WTC11 (cell line): ENCODE data around the gene TLK1.

Source experiments
- ESRRA ChIP-seq: sonication (generic); formaldehyde crosslinking; IDR thresholded peaks from 2 replicates; pipeline ENCODE4 v1.8.1; 2022; ENCODE audit warnings: mild to moderate bottlenecking, missing genetic modification reagents, borderline replicate concordance
- TCF7 ChIP-seq: sonication (generic); formaldehyde crosslinking; IDR thresholded peaks from 2 replicates; pipeline ENCODE4 v1.8.0; 2022; ENCODE audit warnings: mild to moderate bottlenecking, low read depth, missing genetic modification reagents, moderate library complexity
- TF ChIP-seq, protein P1 (sequence below): sonication (generic); formaldehyde crosslinking; IDR thresholded peaks from 2 replicates; pipeline ENCODE4 v1.8.0; 2022; ENCODE audit warnings: mild to moderate bottlenecking, missing genetic modification reagents
- TF ChIP-seq, protein P2 (sequence below): sonication (generic); formaldehyde crosslinking; IDR thresholded peaks from 2 replicates; pipeline ENCODE4 v1.8.0; 2022; ENCODE audit warnings: mild to moderate bottlenecking, missing genetic modification reagents
- TF ChIP-seq, protein P3 (sequence below): fragments of 200-600 bp; IDR thresholded peaks from 2 replicates; pipeline ENCODE4 v1.8.0; 2022; ENCODE audit warnings: antibody characterized with exemption
- TF ChIP-seq, protein P4 (sequence below): sonication (generic); formaldehyde crosslinking; IDR thresholded peaks from 2 replicates; pipeline ENCODE4 v1.8.0; 2022; ENCODE audit warnings: mild to moderate bottlenecking, missing genetic modification reagents
- TF ChIP-seq, protein P5 (sequence below): sonication (generic); formaldehyde crosslinking; IDR thresholded peaks from 2 replicates; pipeline ENCODE4 v1.8.1; 2023; ENCODE audit warnings: mild to moderate bottlenecking, missing genetic modification reagents, borderline replicate concordance
- TF ChIP-seq, protein P6 (sequence below): sonication (generic); formaldehyde crosslinking; conservative IDR thresholded peaks from 2 replicates; pipeline ENCODE4 v1.8.1; 2022; ENCODE audit warnings: mild to moderate bottlenecking, missing genetic modification reagents
- TF ChIP-seq, protein P7 (sequence below): sonication (generic); formaldehyde crosslinking; IDR thresholded peaks from 2 replicates; pipeline ENCODE4 v1.8.0; 2023; ENCODE audit warnings: mild to moderate bottlenecking, missing genetic modification reagents
- TF ChIP-seq, protein P8 (sequence below): fragments of 250-450 bp; sonication (Bioruptor Pico); conservative IDR thresholded peaks from 2 replicates; pipeline ENCODE4 v1.9.0; 2021; ENCODE audit warnings: mild to moderate bottlenecking

DNA sequence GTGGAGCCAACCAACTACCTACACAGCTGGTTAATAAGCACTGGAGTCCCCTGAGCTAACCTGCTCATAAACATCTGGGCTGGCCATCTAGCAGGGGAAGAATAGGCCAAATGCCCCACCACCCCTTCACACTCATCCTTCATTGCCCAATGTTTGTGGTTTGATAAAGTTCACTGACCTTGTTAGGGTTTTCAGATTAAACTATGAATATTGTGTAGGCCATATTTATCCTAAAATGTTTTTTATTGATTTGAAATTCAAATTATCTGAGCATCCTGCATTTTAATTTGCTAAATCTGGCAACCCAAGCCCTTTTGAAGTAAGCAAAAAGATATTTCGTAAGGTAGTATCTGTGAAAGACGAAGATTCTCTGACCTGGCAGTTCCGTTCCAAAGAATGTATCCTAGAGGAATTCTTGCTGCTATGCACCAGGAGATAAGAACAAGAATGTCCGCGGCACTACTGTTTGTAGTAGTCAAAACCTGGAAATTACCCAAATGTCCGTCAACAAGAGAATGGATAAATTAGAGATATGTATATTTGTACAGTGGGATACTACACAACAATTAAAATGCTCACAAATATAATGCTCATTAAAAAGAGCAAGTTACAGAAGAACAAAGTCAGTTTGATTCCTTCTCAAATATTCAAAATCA lies 5.8 kb upstream of the TLK1 start:
- TF ChIP-seq, protein P1, sequence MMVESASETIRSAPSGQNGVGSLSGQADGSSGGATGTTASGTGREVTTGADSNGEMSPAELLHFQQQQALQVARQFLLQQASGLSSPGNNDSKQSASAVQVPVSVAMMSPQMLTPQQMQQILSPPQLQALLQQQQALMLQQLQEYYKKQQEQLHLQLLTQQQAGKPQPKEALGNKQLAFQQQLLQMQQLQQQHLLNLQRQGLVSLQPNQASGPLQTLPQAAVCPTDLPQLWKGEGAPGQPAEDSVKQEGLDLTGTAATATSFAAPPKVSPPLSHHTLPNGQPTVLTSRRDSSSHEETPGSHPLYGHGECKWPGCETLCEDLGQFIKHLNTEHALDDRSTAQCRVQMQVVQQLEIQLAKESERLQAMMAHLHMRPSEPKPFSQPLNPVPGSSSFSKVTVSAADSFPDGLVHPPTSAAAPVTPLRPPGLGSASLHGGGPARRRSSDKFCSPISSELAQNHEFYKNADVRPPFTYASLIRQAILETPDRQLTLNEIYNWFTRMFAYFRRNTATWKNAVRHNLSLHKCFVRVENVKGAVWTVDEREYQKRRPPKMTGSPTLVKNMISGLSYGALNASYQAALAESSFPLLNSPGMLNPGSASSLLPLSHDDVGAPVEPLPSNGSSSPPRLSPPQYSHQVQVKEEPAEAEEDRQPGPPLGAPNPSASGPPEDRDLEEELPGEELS (CRISPR knock-in tag): no peak
- TF ChIP-seq, protein P2, sequence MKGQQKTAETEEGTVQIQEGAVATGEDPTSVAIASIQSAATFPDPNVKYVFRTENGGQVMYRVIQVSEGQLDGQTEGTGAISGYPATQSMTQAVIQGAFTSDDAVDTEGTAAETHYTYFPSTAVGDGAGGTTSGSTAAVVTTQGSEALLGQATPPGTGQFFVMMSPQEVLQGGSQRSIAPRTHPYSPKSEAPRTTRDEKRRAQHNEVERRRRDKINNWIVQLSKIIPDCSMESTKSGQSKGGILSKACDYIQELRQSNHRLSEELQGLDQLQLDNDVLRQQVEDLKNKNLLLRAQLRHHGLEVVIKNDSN (CRISPR knock-in tag): no peak
- TF ChIP-seq, protein P3, sequence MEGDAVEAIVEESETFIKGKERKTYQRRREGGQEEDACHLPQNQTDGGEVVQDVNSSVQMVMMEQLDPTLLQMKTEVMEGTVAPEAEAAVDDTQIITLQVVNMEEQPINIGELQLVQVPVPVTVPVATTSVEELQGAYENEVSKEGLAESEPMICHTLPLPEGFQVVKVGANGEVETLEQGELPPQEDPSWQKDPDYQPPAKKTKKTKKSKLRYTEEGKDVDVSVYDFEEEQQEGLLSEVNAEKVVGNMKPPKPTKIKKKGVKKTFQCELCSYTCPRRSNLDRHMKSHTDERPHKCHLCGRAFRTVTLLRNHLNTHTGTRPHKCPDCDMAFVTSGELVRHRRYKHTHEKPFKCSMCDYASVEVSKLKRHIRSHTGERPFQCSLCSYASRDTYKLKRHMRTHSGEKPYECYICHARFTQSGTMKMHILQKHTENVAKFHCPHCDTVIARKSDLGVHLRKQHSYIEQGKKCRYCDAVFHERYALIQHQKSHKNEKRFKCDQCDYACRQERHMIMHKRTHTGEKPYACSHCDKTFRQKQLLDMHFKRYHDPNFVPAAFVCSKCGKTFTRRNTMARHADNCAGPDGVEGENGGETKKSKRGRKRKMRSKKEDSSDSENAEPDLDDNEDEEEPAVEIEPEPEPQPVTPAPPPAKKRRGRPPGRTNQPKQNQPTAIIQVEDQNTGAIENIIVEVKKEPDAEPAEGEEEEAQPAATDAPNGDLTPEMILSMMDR: no peak
- TF ChIP-seq, protein P4, sequence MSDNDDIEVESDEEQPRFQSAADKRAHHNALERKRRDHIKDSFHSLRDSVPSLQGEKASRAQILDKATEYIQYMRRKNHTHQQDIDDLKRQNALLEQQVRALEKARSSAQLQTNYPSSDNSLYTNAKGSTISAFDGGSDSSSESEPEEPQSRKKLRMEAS: no peak
- TF ChIP-seq, protein P5, sequence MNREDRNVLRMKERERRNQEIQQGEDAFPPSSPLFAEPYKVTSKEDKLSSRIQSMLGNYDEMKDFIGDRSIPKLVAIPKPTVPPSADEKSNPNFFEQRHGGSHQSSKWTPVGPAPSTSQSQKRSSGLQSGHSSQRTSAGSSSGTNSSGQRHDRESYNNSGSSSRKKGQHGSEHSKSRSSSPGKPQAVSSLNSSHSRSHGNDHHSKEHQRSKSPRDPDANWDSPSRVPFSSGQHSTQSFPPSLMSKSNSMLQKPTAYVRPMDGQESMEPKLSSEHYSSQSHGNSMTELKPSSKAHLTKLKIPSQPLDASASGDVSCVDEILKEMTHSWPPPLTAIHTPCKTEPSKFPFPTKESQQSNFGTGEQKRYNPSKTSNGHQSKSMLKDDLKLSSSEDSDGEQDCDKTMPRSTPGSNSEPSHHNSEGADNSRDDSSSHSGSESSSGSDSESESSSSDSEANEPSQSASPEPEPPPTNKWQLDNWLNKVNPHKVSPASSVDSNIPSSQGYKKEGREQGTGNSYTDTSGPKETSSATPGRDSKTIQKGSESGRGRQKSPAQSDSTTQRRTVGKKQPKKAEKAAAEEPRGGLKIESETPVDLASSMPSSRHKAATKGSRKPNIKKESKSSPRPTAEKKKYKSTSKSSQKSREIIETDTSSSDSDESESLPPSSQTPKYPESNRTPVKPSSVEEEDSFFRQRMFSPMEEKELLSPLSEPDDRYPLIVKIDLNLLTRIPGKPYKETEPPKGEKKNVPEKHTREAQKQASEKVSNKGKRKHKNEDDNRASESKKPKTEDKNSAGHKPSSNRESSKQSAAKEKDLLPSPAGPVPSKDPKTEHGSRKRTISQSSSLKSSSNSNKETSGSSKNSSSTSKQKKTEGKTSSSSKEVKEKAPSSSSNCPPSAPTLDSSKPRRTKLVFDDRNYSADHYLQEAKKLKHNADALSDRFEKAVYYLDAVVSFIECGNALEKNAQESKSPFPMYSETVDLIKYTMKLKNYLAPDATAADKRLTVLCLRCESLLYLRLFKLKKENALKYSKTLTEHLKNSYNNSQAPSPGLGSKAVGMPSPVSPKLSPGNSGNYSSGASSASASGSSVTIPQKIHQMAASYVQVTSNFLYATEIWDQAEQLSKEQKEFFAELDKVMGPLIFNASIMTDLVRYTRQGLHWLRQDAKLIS: no peak
- TF ChIP-seq, protein P6, sequence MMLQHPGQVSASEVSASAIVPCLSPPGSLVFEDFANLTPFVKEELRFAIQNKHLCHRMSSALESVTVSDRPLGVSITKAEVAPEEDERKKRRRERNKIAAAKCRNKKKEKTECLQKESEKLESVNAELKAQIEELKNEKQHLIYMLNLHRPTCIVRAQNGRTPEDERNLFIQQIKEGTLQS (CRISPR knock-in tag): no peak
- TF ChIP-seq, protein P7, sequence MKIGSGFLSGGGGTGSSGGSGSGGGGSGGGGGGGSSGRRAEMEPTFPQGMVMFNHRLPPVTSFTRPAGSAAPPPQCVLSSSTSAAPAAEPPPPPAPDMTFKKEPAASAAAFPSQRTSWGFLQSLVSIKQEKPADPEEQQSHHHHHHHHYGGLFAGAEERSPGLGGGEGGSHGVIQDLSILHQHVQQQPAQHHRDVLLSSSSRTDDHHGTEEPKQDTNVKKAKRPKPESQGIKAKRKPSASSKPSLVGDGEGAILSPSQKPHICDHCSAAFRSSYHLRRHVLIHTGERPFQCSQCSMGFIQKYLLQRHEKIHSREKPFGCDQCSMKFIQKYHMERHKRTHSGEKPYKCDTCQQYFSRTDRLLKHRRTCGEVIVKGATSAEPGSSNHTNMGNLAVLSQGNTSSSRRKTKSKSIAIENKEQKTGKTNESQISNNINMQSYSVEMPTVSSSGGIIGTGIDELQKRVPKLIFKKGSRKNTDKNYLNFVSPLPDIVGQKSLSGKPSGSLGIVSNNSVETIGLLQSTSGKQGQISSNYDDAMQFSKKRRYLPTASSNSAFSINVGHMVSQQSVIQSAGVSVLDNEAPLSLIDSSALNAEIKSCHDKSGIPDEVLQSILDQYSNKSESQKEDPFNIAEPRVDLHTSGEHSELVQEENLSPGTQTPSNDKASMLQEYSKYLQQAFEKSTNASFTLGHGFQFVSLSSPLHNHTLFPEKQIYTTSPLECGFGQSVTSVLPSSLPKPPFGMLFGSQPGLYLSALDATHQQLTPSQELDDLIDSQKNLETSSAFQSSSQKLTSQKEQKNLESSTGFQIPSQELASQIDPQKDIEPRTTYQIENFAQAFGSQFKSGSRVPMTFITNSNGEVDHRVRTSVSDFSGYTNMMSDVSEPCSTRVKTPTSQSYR (CRISPR knock-in tag): no peak
- TF ChIP-seq TCF7 (no peak), ESRRA (CRISPR knock-in tag) (no peak)
- TF ChIP-seq, protein P8, sequence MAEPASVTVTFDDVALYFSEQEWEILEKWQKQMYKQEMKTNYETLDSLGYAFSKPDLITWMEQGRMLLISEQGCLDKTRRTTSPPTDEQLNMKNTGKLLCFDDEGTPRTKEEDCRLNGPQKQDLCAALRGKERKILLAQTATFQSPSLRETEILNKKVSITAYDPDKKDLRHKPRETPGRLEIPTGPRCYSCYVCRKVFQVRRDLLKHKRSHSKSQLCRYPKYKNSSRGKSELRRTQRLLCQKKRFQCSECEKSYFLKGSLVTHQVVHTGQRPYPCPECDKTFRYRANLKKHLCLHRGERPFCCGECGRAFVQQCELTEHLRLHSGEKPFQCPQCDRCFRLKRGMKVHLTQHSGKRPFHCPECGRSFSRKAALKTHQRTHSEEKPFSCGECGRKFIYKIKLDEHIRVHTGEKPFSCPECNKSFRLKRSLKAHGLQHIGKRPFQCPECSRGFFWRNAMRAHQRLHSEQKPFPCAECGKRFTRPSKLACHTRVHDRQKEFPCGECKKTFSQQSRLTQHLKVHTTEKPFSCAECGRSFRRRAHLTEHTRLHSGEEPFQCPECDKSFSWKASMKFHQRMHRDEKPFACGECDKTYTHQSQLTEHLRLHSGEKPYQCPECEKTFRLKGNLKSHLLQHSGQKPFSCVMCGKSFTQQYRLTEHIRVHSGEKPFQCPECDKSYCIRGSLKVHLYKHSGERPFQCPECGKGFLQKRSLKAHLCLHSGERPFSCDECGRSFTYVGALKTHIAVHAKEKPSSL (CRISPR knock-in tag): no peak
